Superior temporal gyrus (tissue), 1 donor: ENCODE results near the gene PLAAT2.
"Not testable (repeated sequence)": the region's sequence is repeated elsewhere in the genome, so short reads cannot be mapped to it uniquely, and the experiment has no call there.

Experiments used
- DNase-seq: peaks from one replicate; pipeline ENCODE4 v3.0.0-alpha.2; 2016; ENCODE audit errors: extremely low spot score

PLAAT2 gene

DNA sequence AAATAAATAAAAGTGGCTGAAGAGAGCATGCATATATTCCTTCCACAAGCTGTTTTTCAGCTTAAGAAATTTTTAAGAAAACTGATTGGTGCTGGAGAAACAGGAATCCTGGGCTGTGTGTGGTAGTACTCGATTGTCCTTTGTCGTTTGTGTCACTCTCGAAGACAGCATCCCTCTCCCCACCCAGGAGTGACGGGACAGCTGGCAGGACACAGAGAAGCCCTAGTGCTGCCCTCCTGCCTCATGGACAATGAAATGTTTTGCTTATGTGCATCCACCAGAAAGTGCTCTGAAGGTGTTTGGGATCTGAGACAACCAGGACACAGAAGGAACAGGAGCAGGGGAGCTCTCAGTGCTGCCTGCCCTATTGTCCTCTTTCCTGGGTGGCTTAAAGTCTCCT is 13.8 kb downstream of the PLAAT2 start:
- DNase-seq, result peak; percentile 58

DNA sequence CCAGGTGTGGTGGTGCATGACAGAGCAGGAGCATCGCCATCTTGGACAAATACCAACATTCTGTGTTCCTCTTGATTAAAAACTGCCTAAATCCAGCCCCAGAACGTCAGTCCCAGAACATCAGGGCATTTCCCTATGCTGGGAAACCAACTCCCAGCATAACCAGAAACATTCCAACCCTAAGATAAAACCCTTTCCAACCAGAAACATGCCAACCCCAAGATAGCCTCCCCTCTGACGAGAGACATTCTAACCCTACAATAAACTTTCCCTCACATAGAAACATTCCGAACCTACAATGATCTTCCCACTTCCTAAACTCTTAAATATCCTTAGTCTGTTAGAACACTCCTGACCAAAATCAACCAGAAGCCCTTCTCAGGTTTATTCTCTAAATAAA is 15.0 kb downstream of the PLAAT2 start:
- DNase-seq, result no peak

DNA sequence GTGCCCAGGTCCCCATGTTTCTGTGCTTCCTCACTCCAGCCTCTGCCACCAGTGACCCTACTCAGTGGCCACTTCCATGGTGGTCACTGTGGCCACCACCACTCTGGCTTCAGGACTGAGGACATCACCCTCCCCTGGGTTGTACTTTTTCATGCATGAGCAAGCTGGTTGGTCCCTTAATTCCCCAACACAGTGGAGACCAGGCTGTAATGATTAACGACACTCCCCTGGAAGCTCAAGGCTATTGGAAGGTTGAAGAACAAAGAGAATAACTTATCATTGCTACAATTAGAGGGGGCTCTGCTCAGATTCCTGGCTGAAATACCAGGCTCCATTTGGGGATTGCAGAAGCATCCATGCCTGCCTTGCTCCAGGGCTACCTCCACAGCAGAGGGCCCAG is 16.1 kb downstream of the PLAAT2 start:
- no peak for DNase-seq

DNA sequence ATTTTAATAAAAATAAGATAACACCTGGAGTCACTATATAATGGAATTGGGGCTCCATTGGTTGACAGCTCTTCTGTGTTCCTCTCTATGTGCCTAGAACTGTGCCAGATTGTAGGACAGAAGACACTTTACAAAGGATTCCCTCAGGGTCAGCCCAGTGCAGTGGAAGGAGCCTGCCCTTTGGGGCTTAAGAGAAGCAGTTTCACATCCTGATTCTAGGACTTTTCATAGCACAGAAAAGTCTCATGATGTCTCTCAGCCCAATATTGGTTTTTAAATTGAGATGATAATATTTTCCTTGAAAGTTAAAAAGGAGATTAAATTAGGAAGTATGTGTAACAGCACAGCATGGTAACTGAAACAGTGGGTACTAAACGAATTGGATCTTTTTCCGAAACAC is 19.5 kb downstream of the PLAAT2 start:
- DNase-seq, result no peak

DNA sequence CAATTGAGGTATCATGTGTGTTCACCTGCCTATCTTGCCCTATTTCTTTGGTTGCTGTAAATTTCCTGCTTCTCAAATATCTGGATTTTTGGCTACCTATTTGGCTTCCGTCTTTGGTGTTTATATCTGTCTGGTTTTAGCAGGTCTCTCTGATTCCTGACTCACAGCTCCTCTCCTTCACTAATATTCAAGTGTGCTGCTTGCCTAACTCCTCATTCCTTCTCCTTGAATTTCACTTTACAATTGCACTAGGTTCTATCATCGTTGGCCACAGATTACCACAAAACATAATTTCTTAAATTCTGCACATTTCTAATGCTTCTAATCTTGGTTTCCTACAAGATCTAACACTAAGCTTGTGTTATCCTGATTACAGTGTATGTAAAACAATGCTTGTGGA is 20.7 kb downstream of the PLAAT2 start:
- not testable (repeated sequence) for DNase-seq

DNA sequence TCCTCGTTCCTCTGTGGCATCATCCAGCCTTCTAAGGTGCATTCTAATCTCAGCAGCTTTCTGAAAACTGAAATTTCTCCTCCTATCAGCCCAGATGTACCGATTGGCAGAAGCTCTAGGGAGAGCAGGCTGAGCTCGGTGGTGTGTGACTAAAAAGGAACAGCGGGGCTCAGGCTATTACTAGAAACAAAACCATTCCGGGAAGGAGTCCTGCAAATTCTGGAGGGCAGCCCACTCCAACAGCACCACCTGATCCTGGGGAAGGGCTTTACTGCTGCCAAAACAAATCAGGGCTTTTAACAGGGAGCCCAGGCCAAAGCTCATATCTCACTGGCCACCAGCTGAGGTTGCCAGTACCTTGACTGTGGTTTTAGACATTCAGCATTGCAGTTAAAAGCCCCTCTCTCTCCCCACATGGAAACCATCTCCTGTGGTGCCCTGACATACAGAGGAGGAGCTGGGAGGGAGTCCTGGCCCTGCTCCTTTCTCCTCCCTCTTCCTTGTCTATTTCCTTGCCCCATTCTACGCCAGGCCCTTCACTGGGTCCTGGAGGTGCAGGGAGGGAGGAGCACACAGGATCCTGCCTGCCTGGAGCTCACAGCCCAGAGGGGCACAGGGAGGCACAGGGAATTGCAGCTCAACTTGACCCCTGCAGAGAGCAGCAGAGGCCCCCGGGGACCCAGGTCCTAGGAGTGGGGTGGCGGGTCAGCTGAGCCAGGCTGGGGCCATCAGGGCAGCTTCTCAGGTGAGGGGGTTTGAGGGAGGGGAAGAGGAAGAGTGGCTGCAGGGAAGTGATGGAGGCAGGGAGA is 25.7 kb downstream of the PLAAT2 start:
- DNase-seq, result peak; percentile 83

DNA sequence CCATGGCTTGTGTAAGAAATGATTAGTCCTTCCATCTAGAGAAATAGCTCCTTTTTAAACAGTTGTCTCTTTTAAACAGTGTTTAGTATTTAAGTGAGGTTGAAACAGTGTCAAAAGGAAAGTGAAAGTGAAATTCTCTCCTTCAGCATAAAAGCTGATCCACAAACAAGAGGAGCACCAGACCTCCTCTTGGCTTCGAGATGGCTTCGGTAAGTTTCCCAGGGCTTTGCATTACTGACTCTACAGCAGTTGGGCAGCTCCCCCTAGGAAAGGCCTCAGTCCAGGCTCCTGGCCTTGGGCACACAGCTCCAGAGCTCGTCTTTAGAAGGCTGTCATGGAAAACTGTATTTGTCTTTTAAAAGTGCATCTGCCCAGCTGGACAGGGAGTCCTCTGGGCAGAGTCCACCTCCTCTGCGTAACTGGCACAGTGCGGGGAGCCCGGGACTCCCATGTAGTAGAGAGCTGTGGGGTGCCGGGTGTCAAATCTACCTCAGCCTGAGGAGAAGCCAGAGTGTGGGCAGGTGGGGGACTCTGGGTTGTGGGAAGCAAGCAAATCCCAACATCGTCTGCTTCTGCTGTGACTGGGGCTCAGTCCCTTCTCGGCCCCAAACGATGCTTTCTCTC is 26.4 kb downstream of the PLAAT2 start, which contains the start of gene PLAAT4:
Gene PLAAT4 (plus strand): TSS at position 140 of the 624 bp plus-strand sequence. CDS start 61 bp downstream, at position 201.
- peak; percentile 86 for DNase-seq

DNA sequence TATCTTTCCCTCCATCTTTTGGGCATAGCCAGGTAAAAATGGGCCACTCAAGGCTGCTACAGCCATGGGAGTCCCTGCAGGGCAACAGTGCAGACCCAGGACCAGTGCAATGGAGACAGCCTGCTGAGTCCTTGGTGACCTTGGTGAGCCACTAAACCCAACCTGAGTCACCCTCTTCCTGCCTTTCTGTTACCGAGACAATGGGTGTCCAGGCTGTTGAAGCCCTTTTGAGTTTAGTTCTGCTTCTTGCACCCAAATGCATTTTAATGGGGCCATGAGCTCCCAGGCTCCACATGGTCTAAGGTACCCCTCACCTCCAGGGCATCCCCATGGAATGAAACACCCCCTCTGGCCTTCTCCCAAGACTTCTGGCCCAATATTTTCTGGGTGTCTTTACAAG is 27.4 kb downstream of the PLAAT2 start:
- no peak for DNase-seq

DNA sequence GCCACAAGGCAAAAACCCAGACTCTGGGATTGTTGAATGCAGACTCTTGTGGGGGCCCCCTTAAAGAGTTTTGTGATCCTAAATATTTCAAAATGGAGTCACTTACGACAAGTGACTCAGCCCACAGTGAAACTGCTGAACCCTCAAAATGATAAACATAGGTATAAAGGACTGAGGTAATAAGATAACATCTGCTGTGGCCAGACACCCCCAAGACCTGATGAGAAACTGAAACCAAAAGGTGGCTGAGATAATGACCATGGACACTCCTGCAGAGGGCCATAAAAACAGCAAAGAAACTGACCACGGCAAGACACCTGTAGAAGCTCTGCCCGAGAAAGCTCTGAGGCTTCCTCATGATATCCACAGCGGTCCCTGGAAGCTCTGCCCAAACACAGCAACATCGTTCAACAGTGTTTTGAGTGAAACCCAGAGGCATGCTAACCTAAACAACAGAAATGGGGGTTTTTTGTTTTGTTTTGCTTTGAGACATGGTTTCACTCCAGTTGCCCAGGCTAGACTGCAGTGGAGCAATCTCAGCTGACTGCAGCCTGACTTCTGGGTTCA is 28.2 kb downstream of the PLAAT2 start:
- DNase-seq, result no peak

DNA sequence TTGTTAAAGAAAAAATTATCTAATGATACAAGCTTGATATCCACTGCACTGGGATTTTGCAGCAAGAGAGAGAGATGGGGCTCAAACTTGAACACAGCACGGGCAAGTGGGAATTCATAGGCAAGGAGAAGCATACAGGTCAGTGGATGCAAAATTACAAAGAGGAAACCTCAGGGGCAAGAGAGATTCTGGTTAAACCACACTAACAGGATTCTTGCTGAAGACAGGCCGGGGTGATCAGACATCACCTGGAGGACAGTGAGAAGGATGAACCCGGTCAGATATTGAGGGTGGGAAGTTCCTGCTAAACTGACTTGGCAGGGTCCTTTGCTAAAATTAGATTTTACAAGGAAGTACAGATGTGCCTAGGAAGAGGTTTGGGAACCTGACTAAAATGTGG is 29.1 kb downstream of the PLAAT2 start:
- DNase-seq, result no peak

DNA sequence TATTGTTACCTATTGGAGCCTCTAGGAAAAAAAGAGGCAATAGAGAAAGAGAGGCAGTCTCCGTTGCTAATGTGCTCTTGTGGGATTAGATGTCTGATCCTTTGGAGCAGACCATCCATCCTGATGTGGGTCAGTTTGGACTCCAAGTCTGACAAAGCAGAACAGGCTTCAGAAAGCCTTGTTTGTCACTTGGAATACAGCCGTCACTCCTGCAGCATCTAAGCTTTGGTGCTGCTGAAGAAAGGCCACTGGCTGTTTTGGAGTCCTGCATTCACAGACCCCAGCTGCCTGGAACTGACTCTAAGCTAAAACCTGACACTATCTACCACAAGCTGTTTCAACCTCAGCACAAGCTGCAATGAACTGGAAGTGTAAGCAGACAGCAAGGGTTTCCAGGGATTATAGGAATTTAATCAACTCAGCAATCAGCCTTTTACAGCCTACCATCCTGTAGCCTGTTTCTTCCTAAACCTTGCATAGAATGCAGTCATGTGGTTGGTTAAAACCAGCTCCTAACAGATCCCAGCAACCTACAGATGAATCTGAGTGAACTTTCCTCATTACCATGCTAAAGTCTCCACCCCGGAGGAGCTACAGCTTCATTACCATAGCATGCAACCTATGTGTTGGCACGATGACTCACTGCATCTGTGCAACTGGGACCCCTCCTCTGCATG is 30.2 kb downstream of the PLAAT2 start:
- DNase-seq, result peak; percentile 71

DNA sequence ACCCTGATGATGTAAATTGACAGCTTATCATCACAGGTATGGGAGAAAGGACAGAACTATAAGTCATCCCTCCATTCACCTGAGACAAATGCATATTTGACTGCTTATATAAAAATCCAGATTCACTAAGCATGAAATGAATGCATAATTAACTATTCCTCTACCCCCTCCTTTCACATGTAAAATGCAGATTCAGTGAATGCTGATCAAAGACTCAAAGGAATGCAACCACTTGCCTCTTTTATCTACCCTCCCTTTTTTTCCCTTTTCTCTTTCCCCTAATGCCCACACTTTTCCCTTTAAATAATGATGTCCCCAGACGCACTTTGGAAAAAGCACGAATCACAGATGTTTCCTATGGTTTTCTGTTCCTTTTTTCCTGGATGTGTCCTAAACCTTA is 31.1 kb downstream of the PLAAT2 start:
- no peak for DNase-seq

DNA sequence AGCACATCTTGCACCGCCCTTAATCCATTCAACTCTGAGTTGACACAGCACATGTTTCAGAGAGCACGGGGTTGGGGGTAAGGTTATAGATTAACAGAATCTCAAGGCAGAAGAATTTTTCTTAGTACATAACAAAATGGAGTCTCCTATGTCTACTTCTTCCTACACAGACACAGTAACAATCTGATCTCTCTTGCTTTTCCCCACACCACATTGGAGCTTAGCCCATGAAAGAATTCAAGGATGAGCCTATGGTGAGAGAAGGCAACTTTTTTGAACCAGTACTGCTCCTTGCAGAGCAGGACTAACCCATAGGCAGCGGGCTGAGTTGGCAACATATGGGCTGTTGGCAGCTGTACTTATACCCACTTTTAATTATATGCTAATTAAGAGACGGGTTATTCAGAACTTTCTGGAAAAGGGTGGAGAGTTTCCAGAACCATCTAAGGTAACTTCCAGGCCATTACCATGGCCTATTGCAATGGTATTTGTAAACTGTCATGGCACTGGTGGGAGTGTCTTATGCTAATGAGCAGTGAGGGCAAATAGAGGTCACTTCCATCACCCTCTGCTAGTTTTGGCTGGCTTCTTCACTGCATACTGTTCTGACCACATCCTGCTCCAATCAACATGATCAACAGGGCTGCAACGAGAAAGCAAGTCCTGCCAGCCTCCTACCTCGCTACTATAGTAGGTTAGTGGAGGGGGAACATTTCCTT is 31.9 kb downstream of the PLAAT2 start:
- DNase-seq, result not testable (repeated sequence)

DNA sequence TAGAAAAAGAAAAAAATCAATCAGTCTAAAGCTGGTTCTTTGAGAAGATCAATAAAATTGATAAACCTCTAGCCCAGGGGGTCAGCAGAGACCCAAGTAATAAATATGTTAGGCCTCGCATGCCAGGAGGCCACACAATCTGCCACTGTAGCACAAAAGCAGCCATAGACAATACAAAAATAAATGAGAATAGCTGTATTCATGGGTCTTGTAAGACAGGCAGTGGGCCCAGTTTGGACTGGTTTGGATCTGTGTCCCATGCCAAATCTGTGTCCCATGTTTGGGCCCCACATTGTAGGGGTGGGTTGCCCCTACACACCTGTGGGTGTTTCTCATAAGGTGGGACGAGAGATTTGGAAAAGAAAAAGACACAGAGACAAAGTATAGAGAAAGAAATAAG is 33.2 kb downstream of the PLAAT2 start:
- peak; percentile 83 for DNase-seq

DNA sequence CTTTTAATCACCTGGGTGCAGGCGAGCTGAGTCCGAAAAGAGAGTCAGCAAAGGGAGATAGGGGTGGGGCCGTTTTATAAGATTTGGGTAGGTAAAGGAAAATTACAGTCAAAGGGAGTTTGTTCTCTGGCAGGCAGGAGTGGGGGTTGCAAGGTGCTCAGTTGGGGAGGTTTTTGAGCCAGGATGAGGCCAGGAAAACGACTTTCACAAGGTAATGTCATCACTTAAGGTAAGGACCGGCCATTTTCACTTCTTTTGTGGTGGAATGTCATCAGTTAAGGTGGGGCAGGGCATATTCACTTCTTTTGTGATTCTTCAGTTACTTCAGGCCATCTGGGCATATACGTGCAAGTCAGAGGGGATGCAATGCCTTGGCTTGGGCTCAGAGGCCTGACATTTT is 33.8 kb downstream of the PLAAT2 start:
- DNase-seq, result not testable (repeated sequence)

DNA sequence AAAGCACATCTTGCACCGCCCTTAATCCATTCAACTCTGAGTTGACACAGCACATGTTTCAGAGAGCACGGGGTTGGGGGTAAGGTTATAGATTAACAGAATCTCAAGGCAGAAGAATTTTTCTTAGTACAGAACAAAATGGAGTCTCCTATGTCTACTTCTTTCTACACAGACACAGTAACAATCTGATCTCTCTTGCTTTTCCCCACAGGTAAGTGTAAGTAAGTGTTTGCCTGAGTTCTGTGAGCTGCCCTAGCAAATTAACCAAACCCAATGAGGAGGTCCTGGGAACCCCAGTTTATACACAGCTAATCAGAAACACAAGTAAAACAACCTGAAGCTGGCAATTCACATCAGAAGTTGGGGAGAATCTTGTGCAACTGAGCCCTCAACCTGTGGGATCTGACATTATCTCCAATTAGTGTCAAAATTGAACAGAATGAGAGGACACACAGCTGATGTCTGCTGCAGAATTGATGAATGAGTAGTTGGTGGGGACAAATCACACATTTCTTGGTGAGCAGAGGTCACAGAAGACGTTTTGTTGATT is 34.4 kb downstream of the PLAAT2 start:
- not testable (repeated sequence) for DNase-seq

DNA sequence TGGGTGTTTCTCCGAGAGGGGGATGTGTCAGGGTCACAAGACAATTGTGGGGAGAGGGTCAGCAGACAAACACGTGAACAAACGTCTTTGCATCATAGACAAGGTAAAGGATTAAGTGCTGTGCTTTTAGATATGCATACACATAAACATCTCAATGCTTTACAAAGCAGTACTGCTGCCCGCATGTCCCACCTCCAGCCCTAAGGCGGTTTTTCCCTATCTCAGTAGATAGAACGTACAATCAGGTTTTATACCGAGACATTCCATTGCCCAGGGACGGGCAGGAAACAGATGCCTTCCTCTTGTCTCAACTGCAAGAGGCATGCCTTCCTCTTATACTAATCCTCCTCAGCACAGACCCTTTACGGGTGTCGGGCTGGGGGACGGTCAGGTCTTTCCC is 35.0 kb downstream of the PLAAT2 start:
- not testable (repeated sequence) for DNase-seq

DNA sequence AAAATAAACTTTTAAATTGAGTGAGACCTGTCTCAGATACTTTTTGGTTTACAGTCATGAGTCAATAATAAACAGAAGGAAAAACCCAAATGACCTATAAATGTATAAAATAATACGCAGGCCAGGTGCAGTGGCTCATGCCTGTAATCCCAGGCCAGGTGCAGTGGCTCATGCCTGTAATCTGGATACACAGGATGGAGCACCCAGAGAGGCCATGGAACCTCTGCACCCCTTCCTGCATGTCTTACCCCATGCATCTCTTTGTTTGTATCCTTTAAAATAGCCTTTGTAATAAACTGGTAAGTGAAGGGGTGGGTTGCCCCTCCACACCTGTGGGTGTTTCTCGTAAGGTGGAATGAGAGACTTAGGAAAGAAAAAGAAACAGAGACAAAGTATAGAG is 35.5 kb downstream of the PLAAT2 start:
- DNase-seq, result no peak

DNA sequence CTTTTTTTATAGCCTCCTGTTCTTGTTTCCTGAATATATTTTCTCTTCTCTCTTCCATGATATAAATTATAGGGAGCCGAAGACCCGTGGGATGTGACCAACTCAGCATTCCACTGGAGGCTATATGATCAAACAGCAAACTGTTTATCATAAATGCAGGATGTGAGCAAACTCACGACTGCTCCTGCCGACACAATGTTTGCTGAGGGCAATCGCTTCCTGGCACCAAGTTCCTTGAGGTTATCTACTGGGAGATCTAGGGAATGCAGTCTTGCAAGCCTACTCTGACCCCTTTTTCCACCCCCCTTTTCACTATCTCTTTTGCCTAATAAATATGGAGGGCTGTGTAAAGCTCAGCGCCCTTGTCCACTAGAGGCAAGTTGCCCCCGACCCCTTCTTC is 40.0 kb downstream of the PLAAT2 start:
- no peak for DNase-seq

DNA sequence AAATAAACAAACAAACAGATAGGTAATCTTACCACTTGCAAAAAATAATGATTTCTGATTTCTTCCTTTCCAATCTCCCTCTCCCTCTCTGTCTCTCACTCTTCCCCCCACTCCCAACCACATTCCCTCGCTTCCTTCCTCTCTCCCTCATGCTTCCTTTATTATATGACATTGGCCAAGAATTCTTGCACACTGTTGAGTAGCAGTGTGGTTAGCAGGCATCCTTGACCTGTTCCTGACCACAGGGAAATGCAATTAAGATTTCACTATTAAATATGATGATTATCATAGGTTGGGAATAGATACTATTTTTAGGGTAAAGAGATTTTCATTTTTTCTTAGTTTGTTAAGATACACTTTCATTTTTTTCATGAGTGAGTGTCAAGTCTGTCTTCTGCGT is 41.3 kb downstream of the PLAAT2 start:
- no peak for DNase-seq

DNA sequence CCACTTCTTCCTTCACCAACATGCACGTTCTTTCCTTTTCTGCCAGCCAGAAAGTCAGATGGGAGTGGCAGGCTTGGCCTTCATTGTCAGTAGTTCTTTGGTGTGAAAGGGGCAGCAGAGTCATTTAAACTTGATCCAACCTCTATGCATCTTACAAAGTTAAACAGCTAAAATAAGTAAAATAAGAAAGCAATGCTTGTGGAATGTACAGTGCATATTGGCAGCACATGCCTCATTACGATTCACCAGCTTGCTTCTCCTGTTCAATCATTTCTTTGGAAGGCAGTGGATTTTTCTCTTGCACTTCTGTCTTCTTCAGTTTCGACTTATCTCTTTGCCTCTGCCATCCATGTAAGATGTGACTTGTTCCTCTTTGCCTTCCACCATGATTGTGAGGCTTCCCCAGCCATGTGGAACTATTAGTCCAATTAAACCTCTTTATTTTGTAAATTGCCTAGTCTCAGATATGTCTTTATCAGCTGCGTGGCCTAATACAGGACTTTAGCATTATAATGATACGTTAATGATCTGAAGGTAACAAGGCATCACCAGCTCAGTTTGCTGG is 42.5 kb downstream of the PLAAT2 start:
- no peak for DNase-seq
